Panc1 (cell line): Measurements from ENCODE around the gene ISCU. TPM values are rescaled to one million over a fixed set of nuclear protein-coding genes. Genes with fewer than 3 reads are reported as not detected.

Experiments used
- ATAC-seq: fragments of 200-7000 bp; cut with Tn5 transposase; 2 replicates; pipeline ENCODE4 v1.9.1; 2020; ENCODE audit warnings: mild to moderate bottlenecking, moderate library complexity
- BruUV-seq: library from RNA; stranded (reverse); fragments of 400-500 nt; replicated peaks from 2 replicates; lab custom pipeline; 2021; lab: Mats Ljungman, UMichigan
- CTCF ChIA-PET: fragments of 300-600 bp; sonication (Branson Sonifier 250); formaldehyde crosslinking; loops from one replicate; lab custom pipeline; 2022; ENCODE audit warnings: antibody characterized with exemption; lab: Charles Lee
- POLR2A ChIA-PET: fragments of 300-600 bp; sonication (Branson Sonifier 250); formaldehyde crosslinking; loops from one replicate; lab custom pipeline; 2022; ENCODE audit warnings: antibody characterized with exemption; lab: Charles Lee
- DNase-seq: peaks from one replicate; pipeline ENCODE4 v3.0.0-alpha.2; 2010; ENCODE audit warnings: low read depth, low spot score
- H3K27ac ChIP-seq: 2 replicates; pipeline ENCODE4 v1.5.1; 2011; ENCODE audit warnings: mild to moderate bottlenecking, low read length, inconsistent platforms
- H3K27me3 ChIP-seq: fragments of 200-500 bp; sonication (Bioruptor generic); 2 replicates; pipeline ENCODE4 v1.6.0; 2014; ENCODE audit warnings: low read length, inconsistent platforms; ENCODE audit not compliant: control insufficient read depth, insufficient read depth
- H3K36me3 ChIP-seq: fragments of 200-500 bp; sonication (Bioruptor generic); 2 replicates; pipeline ENCODE4 v1.5.1; 2014; ENCODE audit warnings: inconsistent platforms, mild to moderate bottlenecking, low read length, moderate library complexity; ENCODE audit not compliant: control insufficient read depth, insufficient read depth
- H3K4me1 ChIP-seq: 2 replicates; pipeline ENCODE4 v1.5.1; 2011; ENCODE audit warnings: inconsistent platforms, mild to moderate bottlenecking, low read length, moderate library complexity; ENCODE audit not compliant: control insufficient read depth, insufficient read depth
- H3K4me3 ChIP-seq, 2 experiments: 2 replicates each; pipeline ENCODE4 v1.5.1; 2011 to 2012; ENCODE audit warnings: low read depth in 2 of 2, low read length in 2 of 2, mild to moderate bottlenecking in 2 of 2, inconsistent platforms in 1 of 2, moderate library complexity in 1 of 2
- H3K9me3 ChIP-seq: fragments of 200-500 bp; sonication (Bioruptor generic); 2 replicates; pipeline ENCODE4 v1.5.1; 2014; ENCODE audit warnings: low read depth, mild to moderate bottlenecking, inconsistent platforms, low read length, moderate library complexity; ENCODE audit not compliant: control insufficient read depth, insufficient read depth
- CTCF ChIP-seq: fragments of 450-650 bp; IDR thresholded peaks from 2 replicates; pipeline ENCODE4 v1.5.1; 2017; ENCODE audit warnings: mild to moderate bottlenecking
- POLR2AphosphoS5 ChIP-seq: IDR thresholded peaks from 2 replicates; pipeline ENCODE4 v1.6.1; 2012; ENCODE audit warnings: mild to moderate bottlenecking, low read depth, low read length, moderate library complexity
- REST ChIP-seq, 2 experiments: IDR thresholded peaks; 2 replicates each; pipeline ENCODE4 v1.6.1; 2011 to 2012; ENCODE audit warnings: low read depth in 2 of 2, control low read depth in 1 of 2, low read length in 1 of 2, mild to moderate bottlenecking in 1 of 2, moderate library complexity in 1 of 2; ENCODE audit not compliant: insufficient read depth in 1 of 2
- SIN3A ChIP-seq: IDR thresholded peaks from 2 replicates; pipeline ENCODE4 v1.6.1; 2012; ENCODE audit warnings: low read depth, mild to moderate bottlenecking, low read length, moderate library complexity, borderline replicate concordance; ENCODE audit not compliant: insufficient read depth
- TCF7L2 ChIP-seq: IDR thresholded peaks from 2 replicates; pipeline ENCODE4 v1.6.1; 2011; ENCODE audit warnings: mild to moderate bottlenecking, low read depth, low read length, inconsistent platforms
- in situ Hi-C: cut with HindIII; loops from 2 replicates; pipeline ENCODE4 v1.10.0; 2016; ENCODE audit warnings: low sequenced_read_pairs, low pct_unique_long_range_greater_than_20kb
- intact Hi-C: fragments of 100-400 bp; cut with micrococcal nuclease; formaldehyde crosslinking; loops from one replicate; pipeline ENCODE4 v1.10.0; 2022; ENCODE audit not compliant: unreplicated experiment
- total RNA-seq: library from RNA; stranded (reverse); gene quantifications from one replicate; pipeline ENCODE4 v1.2.1, GENCODE V29; 2021; ENCODE audit not compliant: unreplicated experiment

ISCU gene
- total RNA-seq, 1 experiment from 2014 or later, result 66.1 TPM

GRCh38 chr12:108580531-108580930 is 18.1 kb downstream of the ISCU start:
- BruUV-seq, result no TSS peak
- H3K27me3 ChIP-seq, result no peaks in the 10 kb centered on the region
- intact Hi-C loops, result no loop called here
- no peak overlapping the region for H3K4me3 ChIP-seq
- H3K4me1 ChIP-seq, result no peaks in the 10 kb centered on the region
- H3K9me3 ChIP-seq, result no peaks in the 10 kb centered on the region
- in situ Hi-C loops, result no loop called here
- H3K36me3 ChIP-seq, result no peaks in the 10 kb centered on the region
- ATAC-seq, result no peak
- ChIA-PET CTCF (interaction anchor here (0.9 kb wide), 1 partner anchor 37 kb away, joined by 7 read pairs; no protein-coding TSS in a partner anchor), POLR2A (no interaction called here)
- H3K27ac ChIP-seq, result no peak overlapping the region
- no peak for TF ChIP-seq CTCF
- TF ChIP-seq SIN3A, result no peak
- no peak for TF ChIP-seq POLR2AphosphoS5
- TF ChIP-seq REST (IDR thresholded peaks at IDR 0.05; ENCODE audit: insufficient read depth in 1 of 2, low read depth in 2 of 2, low read length in 1 of 2), result no peak
- no peak for TF ChIP-seq TCF7L2
- DNase-seq, result no peak

- Histone ChIP-seq H3K9me3 (no peaks in the 10 kb centered on the region), H3K36me3 (no peaks in the 10 kb centered on the region), H3K4me1 (no peaks in the 10 kb centered on the region), H3K27me3 (no peaks in the 10 kb centered on the region), H3K27ac (no peak overlapping the region), H3K4me3 (no peak overlapping the region)
- in situ Hi-C loops (no loop called here), intact Hi-C loops (no loop called here)
- POLR2A ChIA-PET, result no interaction called here
- BruUV-seq, result no TSS peak
- no peak for ATAC-seq
- TF ChIP-seq SIN3A (no peak), CTCF (no peak), REST (IDR thresholded peaks at IDR 0.05; ENCODE audit: insufficient read depth in 1 of 2, low read depth in 2 of 2, low read length in 1 of 2) (no peak)
- DNase-seq, result no peak
- CTCF ChIA-PET, result interaction anchor here (0.7 to 0.9 kb wide), 2 partner anchors 36 to 592 kb away, joined by 4 to 7 read pairs; no protein-coding TSS in a partner anchor
Observed at GRCh38 chr12:108581311-108582227, 19.2 kb downstream of the ISCU start.
